MM.1S (cell line): ENCODE results near the gene COL12A1.

Experiments
- DNase-seq: peaks from one replicate; pipeline ENCODE4 v3.0.0-alpha.2; 2015
- H2AFZ ChIP-seq: fragments of 300-600 bp; sonication (generic); 2 replicates; pipeline ENCODE4 v1.6.0; 2016; ENCODE audit warnings: antibody characterized with exemption, low read length
- H3F3A ChIP-seq: fragments of 300-600 bp; sonication (generic); 2 replicates; pipeline ENCODE4 v1.6.1; 2016; ENCODE audit warnings: mild to moderate bottlenecking, antibody characterized with exemption, low read length, moderate library complexity, mixed read lengths; ENCODE audit not compliant: insufficient read depth
- H3K27ac ChIP-seq: fragments of 300-600 bp; sonication (generic); 2 replicates; pipeline ENCODE4 v1.5.1; 2016; ENCODE audit warnings: mild to moderate bottlenecking, low read length
- H3K27me3 ChIP-seq: fragments of 300-600 bp; sonication (generic); replicated peaks from 2 replicates; pipeline ENCODE4 v1.6.0; 2016; ENCODE audit warnings: low read length; ENCODE audit not compliant: insufficient read depth
- H3K36me3 ChIP-seq: fragments of 300-600 bp; sonication (generic); replicated peaks from 2 replicates; pipeline ENCODE4 v1.6.1; 2016; ENCODE audit warnings: mild to moderate bottlenecking, low read length, mixed read lengths; ENCODE audit not compliant: insufficient read depth
- H3K4me1 ChIP-seq: fragments of 300-600 bp; sonication (generic); 2 replicates; pipeline ENCODE4 v1.6.1; 2016; ENCODE audit warnings: low read length, mixed read lengths
- H3K4me2 ChIP-seq: fragments of 300-600 bp; sonication (generic); 2 replicates; pipeline ENCODE4 v1.6.0; 2016; ENCODE audit warnings: low read depth, low read length
- H3K4me3 ChIP-seq: fragments of 300-600 bp; sonication (generic); 2 replicates; pipeline ENCODE4 v1.5.1; 2016; ENCODE audit warnings: low read length, mixed read lengths
- H3K79me2 ChIP-seq: fragments of 300-600 bp; sonication (generic); 2 replicates; pipeline ENCODE4 v1.6.1; 2016; ENCODE audit warnings: mixed run types, low read length, mixed read lengths
- H3K9ac ChIP-seq: fragments of 300-600 bp; sonication (generic); 2 replicates; pipeline ENCODE4 v1.6.1; 2016; ENCODE audit warnings: low read length, mixed read lengths
- H3K9me2 ChIP-seq: fragments of 300-600 bp; sonication (generic); replicated peaks from 2 replicates; pipeline ENCODE4 v1.6.1; 2016; ENCODE audit warnings: mild to moderate bottlenecking, low read length, mixed read lengths; ENCODE audit not compliant: insufficient read depth
- H3K9me3 ChIP-seq: fragments of 300-600 bp; sonication (generic); replicated peaks from 2 replicates; pipeline ENCODE4 v1.6.1; 2016; ENCODE audit warnings: mild to moderate bottlenecking, low read length, mixed read lengths; ENCODE audit not compliant: insufficient read depth
- H4K20me1 ChIP-seq: fragments of 300-600 bp; sonication (generic); 2 replicates; pipeline ENCODE4 v1.6.1; 2016; ENCODE audit warnings: mild to moderate bottlenecking, low read length, moderate library complexity, mixed read lengths; ENCODE audit not compliant: insufficient read depth
- CTCF ChIP-seq: fragments of 300-600 bp; sonication (generic); IDR thresholded peaks from 2 replicates; pipeline ENCODE4 v1.5.1; 2016; ENCODE audit warnings: antibody characterized with exemption, low read length, mixed read lengths
- EZH2 ChIP-seq: fragments of 300-600 bp; sonication (generic); optimal IDR thresholded peaks from 2 replicates; pipeline ENCODE3; 2017; ENCODE audit warnings: low read depth, mild to moderate bottlenecking, antibody characterized with exemption, low read length, mixed read lengths
- EZH2phosphoT487 ChIP-seq: fragments of 300-600 bp; sonication (generic); IDR thresholded peaks from 2 replicates; pipeline ENCODE4 v1.6.1; 2018; ENCODE audit warnings: antibody characterized with exemption, low read length

The COL12A1 gene

GRCh38 chr6:75201901-75202672, 3.8 kb downstream of the COL12A1 start:
- Histone ChIP-seq H3K9ac (no peak overlapping the region), H3K36me3 (no peaks in the 10 kb centered on the region), H3K4me1 (0 out of 2 replicates have a peak, but pooled peaks cover 4% of the 10 kb centered on the region), H3K4me2 (no peak overlapping the region), H2AFZ (no peak overlapping the region), H3F3A (no peaks in the 10 kb centered on the region), H3K9me2 (no peaks in the 10 kb centered on the region), H3K27ac (no peak overlapping the region), H3K79me2 (no peaks in the 10 kb centered on the region), H3K27me3 (peaks cover 25% of the 10 kb centered on the region), H4K20me1 (no peaks in the 10 kb centered on the region), H3K4me3 (no peak overlapping the region), H3K9me3 (no peaks in the 10 kb centered on the region)
- TF ChIP-seq EZH2phosphoT487, result no peak
- TF ChIP-seq EZH2, result no peak
- no peak for TF ChIP-seq CTCF
- DNase-seq, result no peak

GRCh38 chr6:75201021-75201420, 4.8 kb downstream of the COL12A1 start:
- Histone ChIP-seq H4K20me1 (no peaks in the 10 kb centered on the region), H3K4me2 (no peak overlapping the region), H3F3A (no peaks in the 10 kb centered on the region), H3K27me3 (peaks cover 15% of the 10 kb centered on the region), H3K4me3 (no peak overlapping the region), H2AFZ (no peak overlapping the region), H3K27ac (no peak overlapping the region), H3K9ac (no peak overlapping the region), H3K36me3 (no peaks in the 10 kb centered on the region), H3K9me3 (no peaks in the 10 kb centered on the region), H3K4me1 (0 out of 2 replicates have a peak, but pooled peaks cover 4% of the 10 kb centered on the region), H3K79me2 (no peaks in the 10 kb centered on the region), H3K9me2 (no peaks in the 10 kb centered on the region)
- TF ChIP-seq EZH2, result no peak
- TF ChIP-seq EZH2phosphoT487, result no peak
- TF ChIP-seq CTCF, result no peak
- DNase-seq, result no peak

GRCh38 chr6:75199889-75200288, 6.0 kb downstream of the COL12A1 start:
- no peak overlapping the region for H3K4me2 ChIP-seq
- H3K9me3 ChIP-seq, result no peaks in the 10 kb centered on the region
- H4K20me1 ChIP-seq, result no peaks in the 10 kb centered on the region
- H3K4me3 ChIP-seq, result no peak overlapping the region
- H3K36me3 ChIP-seq, result no peaks in the 10 kb centered on the region
- no peaks in the 10 kb centered on the region for H3K9me2 ChIP-seq
- no peak overlapping the region for H3K27ac ChIP-seq
- H3K79me2 ChIP-seq, result no peaks in the 10 kb centered on the region
- peaks cover 3% of the 10 kb centered on the region for H3K27me3 ChIP-seq
- no peak for TF ChIP-seq CTCF
- no peak for TF ChIP-seq EZH2phosphoT487
- TF ChIP-seq EZH2, result no peak
- H2AFZ ChIP-seq, result no peak overlapping the region
- no peak for DNase-seq
- no peaks in the 10 kb centered on the region for H3F3A ChIP-seq
- H3K9ac ChIP-seq, result no peak overlapping the region
- 0 out of 2 replicates have a peak, but pooled peaks cover under 1% of the 10 kb centered on the region for H3K4me1 ChIP-seq
